ENCODE results near the gene SLC30A5.

DNA sequence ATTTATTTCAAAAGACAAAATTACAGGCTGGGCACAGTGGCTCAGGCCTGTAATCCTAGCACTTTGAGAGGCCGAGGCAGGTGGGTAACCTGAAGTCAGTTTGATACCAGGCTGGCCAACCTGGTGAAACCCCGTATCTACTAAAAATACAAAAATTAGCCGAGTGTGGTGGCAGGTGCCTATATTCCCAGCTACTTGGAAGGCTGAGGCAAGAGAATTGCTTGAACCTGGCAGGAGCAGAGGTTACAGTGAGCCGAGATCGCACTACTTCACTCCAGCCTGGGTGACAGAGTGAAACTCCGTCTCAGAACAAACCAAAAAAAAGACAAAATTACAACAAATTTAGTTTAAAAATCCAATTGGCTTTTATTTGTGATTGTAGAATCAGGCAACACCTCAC lies 14.3 kb upstream of the SLC30A5 start:
- TF ChIP-seq EZH2phosphoT487 (IDR thresholded peaks at IDR 0.05) (no peak), EZH2 (IDR thresholded peaks at IDR 0.05) (no peak)
- TF ChIP-seq, protein P1, sequence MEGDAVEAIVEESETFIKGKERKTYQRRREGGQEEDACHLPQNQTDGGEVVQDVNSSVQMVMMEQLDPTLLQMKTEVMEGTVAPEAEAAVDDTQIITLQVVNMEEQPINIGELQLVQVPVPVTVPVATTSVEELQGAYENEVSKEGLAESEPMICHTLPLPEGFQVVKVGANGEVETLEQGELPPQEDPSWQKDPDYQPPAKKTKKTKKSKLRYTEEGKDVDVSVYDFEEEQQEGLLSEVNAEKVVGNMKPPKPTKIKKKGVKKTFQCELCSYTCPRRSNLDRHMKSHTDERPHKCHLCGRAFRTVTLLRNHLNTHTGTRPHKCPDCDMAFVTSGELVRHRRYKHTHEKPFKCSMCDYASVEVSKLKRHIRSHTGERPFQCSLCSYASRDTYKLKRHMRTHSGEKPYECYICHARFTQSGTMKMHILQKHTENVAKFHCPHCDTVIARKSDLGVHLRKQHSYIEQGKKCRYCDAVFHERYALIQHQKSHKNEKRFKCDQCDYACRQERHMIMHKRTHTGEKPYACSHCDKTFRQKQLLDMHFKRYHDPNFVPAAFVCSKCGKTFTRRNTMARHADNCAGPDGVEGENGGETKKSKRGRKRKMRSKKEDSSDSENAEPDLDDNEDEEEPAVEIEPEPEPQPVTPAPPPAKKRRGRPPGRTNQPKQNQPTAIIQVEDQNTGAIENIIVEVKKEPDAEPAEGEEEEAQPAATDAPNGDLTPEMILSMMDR (IDR thresholded peaks at IDR 0.05) = no peak

Data from neural progenitor cell (in vitro differentiated cells).